ENCODE results near the gene B3GNT3. TPM values are rescaled to one million over a fixed set of nuclear protein-coding genes. Genes with fewer than 3 reads are reported as not detected.

B3GNT3 gene
- total and polyA plus RNA-seq, 2 donors (not counting 1 experiment from before 2014, with no cell fraction given), result 0.06 TPM; not detected in 1

DNA sequence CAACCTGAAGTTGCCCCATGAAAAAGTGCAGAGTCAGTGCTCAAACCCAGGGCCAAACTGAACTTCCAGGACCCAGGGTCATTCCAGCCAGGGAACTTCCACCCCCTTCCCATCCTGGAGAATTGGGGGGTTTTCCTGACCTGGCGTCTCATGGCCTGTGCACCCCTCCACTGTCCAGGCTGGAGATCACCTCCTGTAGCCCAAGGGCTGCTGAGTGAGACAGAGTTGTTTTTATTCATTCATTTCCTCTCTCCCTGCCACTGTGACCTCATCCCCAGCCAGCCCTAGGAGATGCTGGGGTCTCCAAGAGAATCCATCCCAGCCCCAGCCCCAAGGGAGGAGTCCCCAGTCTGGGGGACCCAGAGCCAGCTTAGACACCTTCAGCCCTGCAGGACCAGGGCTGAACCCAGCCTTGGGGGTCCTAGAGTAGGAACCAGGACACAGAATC lies 39.5 kb upstream of the B3GNT3 start:
- Histone ChIP-seq H3K79me2 (ENCODE audit: control insufficient read depth, insufficient read depth, low read length) (peaks cover 80% of the 10 kb centered on the region), H3K4me2 (replicated peaks; ENCODE audit: low read depth, low read length, poor library complexity, severe bottlenecking) (peak overlapping the region; percentile 62), H4K20me1 (ENCODE audit: control insufficient read depth, insufficient read depth, low read length, poor library complexity, severe bottlenecking) (peaks cover 23% of the 10 kb centered on the region), H3K4me3 (ENCODE audit: control extremely low read depth in 1 of 5, extremely low read depth in 1 of 5, insufficient read depth in 1 of 5, low read depth in 2 of 5, low read length in 4 of 5) (peak overlapping the region in 3 of 5 experiments; percentile 13 to 41 (median 34)), H2AFZ (ENCODE audit: insufficient read depth, low read depth, low read length, poor library complexity, severe bottlenecking) (no peak overlapping the region), H3K9ac (ENCODE audit: low read length) (peak overlapping the region; percentile 6), H3K27me3 (replicated peaks in 1 of 4; ENCODE audit: control extremely low read depth in 1 of 4, control insufficient read depth in 3 of 4, insufficient read depth in 4 of 4, low read length in 3 of 4) (no peaks in the 10 kb centered on the region), H3K4me1 (ENCODE audit: control insufficient read depth in 2 of 2, insufficient read depth in 2 of 2, low read length in 2 of 2) (peaks cover 52 to 66% of the 10 kb centered on the region in 2 donors), H3K9me3 (ENCODE audit: control extremely low read depth in 1 of 3, control insufficient read depth in 2 of 3, insufficient read depth in 1 of 3, low read length in 2 of 3) (no peaks in the 10 kb centered on the region), H3K27ac (ENCODE audit: low read length in 2 of 2) (peak overlapping the region; percentile 56 to 70), H3K36me3 (replicated peaks in 1 of 2; ENCODE audit: control extremely low read depth in 1 of 2, control insufficient read depth in 1 of 2, extremely low read depth in 1 of 2, insufficient read depth in 2 of 2, low read length in 1 of 2) (peaks cover 7 to 34% of the 10 kb centered on the region in 2 experiments)
- peaks cover 76% of the 10 kb centered on the region for H3K4me1 Mint-ChIP-seq
- peak overlapping the region; percentile 84 for H3K4me3 Mint-ChIP-seq
- ATAC-seq (ENCODE audit: low read depth) (no peak), DNase-seq (no peak)
- CTCF ChIA-PET, result interaction anchor here (0.6 to 11.3 kb wide), 27 partner anchors 7 to 230 kb away, joined by 3 to 122 read pairs (median 5); partner anchors contain the start of genes CCDC124 and MAP1S
- H3K27me3 Mint-ChIP-seq, result no peaks in the 10 kb centered on the region
- no CpG with 5 or more reads among the region's 1 CpG for WGBS (ENCODE audit: insufficient coverage)
- TF ChIP-seq, protein P1, sequence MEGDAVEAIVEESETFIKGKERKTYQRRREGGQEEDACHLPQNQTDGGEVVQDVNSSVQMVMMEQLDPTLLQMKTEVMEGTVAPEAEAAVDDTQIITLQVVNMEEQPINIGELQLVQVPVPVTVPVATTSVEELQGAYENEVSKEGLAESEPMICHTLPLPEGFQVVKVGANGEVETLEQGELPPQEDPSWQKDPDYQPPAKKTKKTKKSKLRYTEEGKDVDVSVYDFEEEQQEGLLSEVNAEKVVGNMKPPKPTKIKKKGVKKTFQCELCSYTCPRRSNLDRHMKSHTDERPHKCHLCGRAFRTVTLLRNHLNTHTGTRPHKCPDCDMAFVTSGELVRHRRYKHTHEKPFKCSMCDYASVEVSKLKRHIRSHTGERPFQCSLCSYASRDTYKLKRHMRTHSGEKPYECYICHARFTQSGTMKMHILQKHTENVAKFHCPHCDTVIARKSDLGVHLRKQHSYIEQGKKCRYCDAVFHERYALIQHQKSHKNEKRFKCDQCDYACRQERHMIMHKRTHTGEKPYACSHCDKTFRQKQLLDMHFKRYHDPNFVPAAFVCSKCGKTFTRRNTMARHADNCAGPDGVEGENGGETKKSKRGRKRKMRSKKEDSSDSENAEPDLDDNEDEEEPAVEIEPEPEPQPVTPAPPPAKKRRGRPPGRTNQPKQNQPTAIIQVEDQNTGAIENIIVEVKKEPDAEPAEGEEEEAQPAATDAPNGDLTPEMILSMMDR (IDR thresholded peaks at IDR 0.05), result no peak
- TF ChIP-seq EZH2 (IDR thresholded peaks at IDR 0.05; ENCODE audit: borderline replicate concordance, insufficient read depth, low read depth, low read length, poor library complexity, severe bottlenecking), result no peak
- peak overlapping the region; percentile 93 for H3K27ac Mint-ChIP-seq
- intact Hi-C loops (cut with micrococcal nuclease), result loop anchor here (1.0 to 10.0 kb wide), 5 partner anchors 17 to 439 kb away; partner anchors contain the start of genes MAP1S and MPV17L2
- no peaks in the 10 kb centered on the region for H3K9me3 Mint-ChIP-seq (ENCODE audit: insufficient read depth)
- POLR2A ChIA-PET, result interaction anchor here (0.6 to 1.7 kb wide), 7 partner anchors 13 to 592 kb away, joined by 3 to 18 read pairs (median 5); partner anchors contain the start of genes CCDC124 and MAP1S

Data from B cell (primary cell).